Lower leg skin (tissue), 3 donors: Measurements from ENCODE around the gene MRM2.

ENCODE experiments used
- CTCF ChIP-seq, 3 donors: fragments of 450-650 bp; IDR thresholded peaks; one replicate each; pipeline ENCODE4 v1.5.1; 2016; ENCODE audit warnings: antibody characterized with exemption in 3 of 3, mild to moderate bottlenecking in 3 of 3, moderate library complexity in 2 of 3
- POLR2A ChIP-seq, 2 donors: fragments of 450-650 bp; IDR thresholded peaks; one replicate each; pipeline ENCODE4 v1.6.1; 2016 to 2017; ENCODE audit warnings: antibody characterized with exemption in 2 of 2, mild to moderate bottlenecking in 1 of 2, moderate library complexity in 1 of 2

- TF ChIP-seq CTCF (IDR thresholded peaks at IDR 0.05): no peak
- TF ChIP-seq POLR2A (IDR thresholded peaks at IDR 0.05): no peak
These were observed 9.1 kb downstream of the MRM2 start, which contains the start of gene MAD1L1 for GRCh38 chr7:2232766-2233520.
